Inflammatory macrophage treated with lipopolysaccharide for 4 hours (primary cell): Measurements from ENCODE around the gene FAM177B.
A peak's percentile ranks its signal among the peaks of the same experiment; 100 is the strongest.
"Not testable (repeated sequence)": the region's sequence is repeated elsewhere in the genome, so short reads cannot be mapped to it uniquely, and the experiment has no call there.

Source experiments
- DNase-seq: peaks from one replicate; pipeline ENCODE4 v3.0.0-alpha.2; 2020

Gene FAM177B

GRCh38 chr1:222741630-222742457, 4.8 kb downstream of the FAM177B start:
- not testable (repeated sequence) for DNase-seq

GRCh38 chr1:222749927-222750326, 12.9 kb downstream of the FAM177B start:
- no peak for DNase-seq

- peak; percentile 48 for DNase-seq
Measured at GRCh38 chr1:222750651-222751050, 13.6 kb downstream of the FAM177B start.

GRCh38 chr1:222751255-222751654, 14.3 kb downstream of the FAM177B start:
- no peak for DNase-seq

- DNase-seq, result peak; percentile 66
Measured at GRCh38 chr1:222754366-222755139, 17.6 kb downstream of the FAM177B start.

- DNase-seq, result peak; percentile 17
Measured at GRCh38 chr1:222757646-222758268, 20.8 kb downstream of the FAM177B start.

GRCh38 chr1:222759451-222760035, 22.5 kb downstream of the FAM177B start:
- DNase-seq, result peak; percentile 65

- no peak for DNase-seq
Measured at GRCh38 chr1:222761083-222761482, 24.1 kb downstream of the FAM177B start.

- not testable (repeated sequence) for DNase-seq
Measured at GRCh38 chr1:222762178-222762577, 25.2 kb downstream of the FAM177B start.

GRCh38 chr1:222767152-222767571, 30.2 kb downstream of the FAM177B start:
- no peak for DNase-seq

GRCh38 chr1:222768592-222768991, 31.6 kb downstream of the FAM177B start:
- DNase-seq, result no peak

- DNase-seq, result peak; percentile 12
Measured at GRCh38 chr1:222769181-222769580, 32.2 kb downstream of the FAM177B start.

- no peak for DNase-seq
Measured at GRCh38 chr1:222769971-222770620, 33.1 kb downstream of the FAM177B start.

GRCh38 chr1:222772996-222773379, 36.0 kb downstream of the FAM177B start:
- DNase-seq, result no peak

GRCh38 chr1:222777463-222777862, 40.5 kb downstream of the FAM177B start:
- DNase-seq, result peak; percentile 6

GRCh38 chr1:222777977-222778376, 41.0 kb downstream of the FAM177B start:
- no peak for DNase-seq

- DNase-seq, result no peak
Measured at GRCh38 chr1:222781251-222781650, 44.2 kb downstream of the FAM177B start.

- no peak for DNase-seq
Measured at GRCh38 chr1:222783051-222783450, 46.0 kb downstream of the FAM177B start.

- DNase-seq, result no peak
Measured at GRCh38 chr1:222784371-222784770, 47.4 kb downstream of the FAM177B start.

GRCh38 chr1:222784916-222785315, 47.9 kb downstream of the FAM177B start:
- DNase-seq, result no peak

GRCh38 chr1:222785529-222785928, 48.5 kb downstream of the FAM177B start:
- no peak for DNase-seq

- DNase-seq, result no peak
Measured at GRCh38 chr1:222786121-222786520, 49.1 kb downstream of the FAM177B start.

GRCh38 chr1:222787729-222788128, 50.7 kb downstream of the FAM177B start:
- no peak for DNase-seq
